Measurements from ENCODE around the gene CPNE8.

- TF ChIP-seq TCF7L2 (IDR thresholded peaks at IDR 0.05; ENCODE audit: low read depth, low read length) (no peak), CTCF (IDR thresholded peaks at IDR 0.05) (no peak), POLR2AphosphoS5 (IDR thresholded peaks at IDR 0.05; ENCODE audit: low read depth, low read length) (no peak), SIN3A (IDR thresholded peaks at IDR 0.05; ENCODE audit: borderline replicate concordance, insufficient read depth, low read depth, low read length) (no peak), REST (IDR thresholded peaks at IDR 0.05; ENCODE audit: insufficient read depth in 1 of 2, low read depth in 2 of 2, low read length in 1 of 2) (no peak)
Observed at GRCh38 chr12:38610808-38611350, 294.5 kb downstream of the CPNE8 start.

Data from Panc1 (cell line).